ENCODE results near the gene PCDH19. TPM values are rescaled to one million over a fixed set of nuclear protein-coding genes. Genes with fewer than 3 reads are reported as not detected.
A peak's percentile ranks its signal among the peaks of the same experiment; 100 is the strongest.

PCDH19 gene
- 2.3 and 2.5 TPM in 2 replicates for polyA plus RNA-seq (2013)

GRCh38 chrX:100409610-100410590, at the start of gene PCDH19:
Gene PCDH19, minus strand, starts transcription at chrX:100410273. Its CDS starts 1,676 bp downstream, at chrX:100408597.
- Histone ChIP-seq H2AK5ac (ENCODE audit: low read length) (no peak within 1 kb of the TSS), H3K18ac (ENCODE audit: low read length) (no peak within 1 kb of the TSS), H3K9ac (ENCODE audit: low read length) (no peak within 1 kb of the TSS), H2BK12ac (ENCODE audit: low read length) (no peak within 1 kb of the TSS), H2BK120ac (ENCODE audit: insufficient read depth, low read length, poor library complexity) (no peak within 1 kb of the TSS), H4K91ac (ENCODE audit: low read depth, low read length) (no peak within 1 kb of the TSS), H3K4ac (ENCODE audit: low read depth, low read length) (no peak within 1 kb of the TSS), H3K9me3 (ENCODE audit: insufficient read depth, low read depth, low read length) (peaks cover 13% of the 10 kb centered on the region), H3K14ac (ENCODE audit: low read length) (no peak within 1 kb of the TSS), H3K79me2 (ENCODE audit: control insufficient read depth, insufficient read depth, low read length, poor library complexity) (no peaks in the 10 kb centered on the region), H3K4me2 (ENCODE audit: low read length) (peak within 1 kb of the TSS; percentile 83), H2AFZ (ENCODE audit: insufficient read depth, low read length, poor library complexity) (peak within 1 kb of the TSS; percentile 41), H3K27ac (ENCODE audit: low read depth, low read length) (no peak within 1 kb of the TSS), H3K79me1 (ENCODE audit: low read length) (no peaks in the 10 kb centered on the region), H3K4me3 (ENCODE audit: low read depth, low read length) (peak within 1 kb of the TSS; percentile 68), H3K4me1 (ENCODE audit: control insufficient read depth in 1 of 2, insufficient read depth in 2 of 2, low read length in 2 of 2) (peaks cover 8 to 15% of the 10 kb centered on the region in 2 experiments), H3K36me3 (ENCODE audit: control insufficient read depth in 1 of 2, insufficient read depth in 2 of 2, low read length in 2 of 2) (no peaks in the 10 kb centered on the region), H2BK5ac (ENCODE audit: low read depth, low read length, poor library complexity) (no peak within 1 kb of the TSS), H4K8ac (ENCODE audit: low read depth, low read length) (no peak within 1 kb of the TSS), H3K27me3 (ENCODE audit: insufficient read depth, low read length) (peaks cover 47% of the 10 kb centered on the region), H4K12ac (ENCODE audit: low read depth, low read length) (no peak within 1 kb of the TSS), H3K23ac (ENCODE audit: low read length) (no peak within 1 kb of the TSS)
- WGBS (ENCODE audit: extremely low coverage, insufficient coverage, insufficient read length), result no CpG with 5 or more reads among the region's 91 CpGs
- DNase-seq, result peak in 1 of 2 donors; percentile 33

GRCh38 chrX:100449696-100450608, 39.9 kb upstream of the PCDH19 start:
- peak overlapping the region; percentile 47 for H3K18ac ChIP-seq (ENCODE audit: low read length)
- no peak overlapping the region for H2AFZ ChIP-seq (ENCODE audit: insufficient read depth, low read length, poor library complexity)
- no peaks in the 10 kb centered on the region for H3K79me1 ChIP-seq (ENCODE audit: low read length)
- DNase-seq, result no peak
- no peak overlapping the region for H3K4me2 ChIP-seq (ENCODE audit: low read length)
- no peak overlapping the region for H3K23ac ChIP-seq (ENCODE audit: low read length)
- no peak overlapping the region for H3K14ac ChIP-seq (ENCODE audit: low read length)
- no peak overlapping the region for H3K4ac ChIP-seq (ENCODE audit: low read depth, low read length)
- no peak overlapping the region for H4K91ac ChIP-seq (ENCODE audit: low read depth, low read length)
- H3K27me3 ChIP-seq (ENCODE audit: insufficient read depth, low read length), result no peaks in the 10 kb centered on the region
- H3K9ac ChIP-seq (ENCODE audit: low read length), result no peak overlapping the region
- H2BK12ac ChIP-seq (ENCODE audit: low read length), result no peak overlapping the region
- H3K27ac ChIP-seq (ENCODE audit: low read depth, low read length), result no peak overlapping the region
- no peaks in the 10 kb centered on the region for H3K9me3 ChIP-seq (ENCODE audit: insufficient read depth, low read depth, low read length)
- no peak overlapping the region for H3K4me3 ChIP-seq (ENCODE audit: low read depth, low read length)
- no peaks in the 10 kb centered on the region for H3K79me2 ChIP-seq (ENCODE audit: control insufficient read depth, insufficient read depth, low read length, poor library complexity)
- H3K4me1 ChIP-seq (ENCODE audit: control insufficient read depth in 1 of 2, insufficient read depth in 2 of 2, low read length in 2 of 2), result peaks cover 3 to 4% of the 10 kb centered on the region in 2 experiments
- no peak overlapping the region for H2BK120ac ChIP-seq (ENCODE audit: insufficient read depth, low read length, poor library complexity)
- no CpG with 5 or more reads among the region's 15 CpGs for WGBS (ENCODE audit: extremely low coverage, insufficient coverage, insufficient read length)
- peak overlapping the region; percentile 62 for H4K8ac ChIP-seq (ENCODE audit: low read depth, low read length)
- H4K12ac ChIP-seq (ENCODE audit: low read depth, low read length), result no peak overlapping the region
- no peaks in the 10 kb centered on the region for H3K36me3 ChIP-seq (ENCODE audit: control insufficient read depth in 1 of 2, insufficient read depth in 2 of 2, low read length in 2 of 2)
- H2AK5ac ChIP-seq (ENCODE audit: low read length), result no peak overlapping the region
- H2BK5ac ChIP-seq (ENCODE audit: low read depth, low read length, poor library complexity), result no peak overlapping the region

GRCh38 chrX:100447655-100448397, 37.8 kb upstream of the PCDH19 start:
- peak; percentile 14 to 61 for DNase-seq
- Histone ChIP-seq H3K27ac (ENCODE audit: low read depth, low read length) (no peak overlapping the region), H3K4me1 (ENCODE audit: control insufficient read depth in 1 of 2, insufficient read depth in 2 of 2, low read length in 2 of 2) (peaks cover 3 to 4% of the 10 kb centered on the region in 2 experiments), H2BK120ac (ENCODE audit: insufficient read depth, low read length, poor library complexity) (no peak overlapping the region), H2BK12ac (ENCODE audit: low read length) (no peak overlapping the region), H3K4me3 (ENCODE audit: low read depth, low read length) (no peak overlapping the region), H2BK5ac (ENCODE audit: low read depth, low read length, poor library complexity) (no peak overlapping the region), H4K12ac (ENCODE audit: low read depth, low read length) (no peak overlapping the region), H3K23ac (ENCODE audit: low read length) (no peak overlapping the region), H4K8ac (ENCODE audit: low read depth, low read length) (no peak overlapping the region), H3K36me3 (ENCODE audit: control insufficient read depth in 1 of 2, insufficient read depth in 2 of 2, low read length in 2 of 2) (no peaks in the 10 kb centered on the region), H3K9me3 (ENCODE audit: insufficient read depth, low read depth, low read length) (no peaks in the 10 kb centered on the region), H2AFZ (ENCODE audit: insufficient read depth, low read length, poor library complexity) (no peak overlapping the region), H2AK5ac (ENCODE audit: low read length) (no peak overlapping the region), H4K91ac (ENCODE audit: low read depth, low read length) (no peak overlapping the region), H3K4ac (ENCODE audit: low read depth, low read length) (no peak overlapping the region), H3K4me2 (ENCODE audit: low read length) (peak overlapping the region; percentile 61), H3K14ac (ENCODE audit: low read length) (no peak overlapping the region), H3K18ac (ENCODE audit: low read length) (no peak overlapping the region), H3K79me2 (ENCODE audit: control insufficient read depth, insufficient read depth, low read length, poor library complexity) (no peaks in the 10 kb centered on the region), H3K27me3 (ENCODE audit: insufficient read depth, low read length) (no peaks in the 10 kb centered on the region), H3K9ac (ENCODE audit: low read length) (no peak overlapping the region), H3K79me1 (ENCODE audit: low read length) (no peaks in the 10 kb centered on the region)
- WGBS (ENCODE audit: extremely low coverage, insufficient coverage, insufficient read length), result no CpG with 5 or more reads among the region's 6 CpGs

- Histone ChIP-seq H3K4me3 (ENCODE audit: low read depth, low read length) (no peak overlapping the region), H3K9ac (ENCODE audit: low read length) (no peak overlapping the region), H3K4me2 (ENCODE audit: low read length) (no peak overlapping the region), H3K27ac (ENCODE audit: low read depth, low read length) (no peak overlapping the region), H4K8ac (ENCODE audit: low read depth, low read length) (no peak overlapping the region), H3K4me1 (ENCODE audit: control insufficient read depth in 1 of 2, insufficient read depth in 2 of 2, low read length in 2 of 2) (peaks cover 3 to 4% of the 10 kb centered on the region in 2 experiments), H4K12ac (ENCODE audit: low read depth, low read length) (no peak overlapping the region), H3K9me3 (ENCODE audit: insufficient read depth, low read depth, low read length) (no peaks in the 10 kb centered on the region), H4K91ac (ENCODE audit: low read depth, low read length) (no peak overlapping the region), H3K79me2 (ENCODE audit: control insufficient read depth, insufficient read depth, low read length, poor library complexity) (no peaks in the 10 kb centered on the region), H2AFZ (ENCODE audit: insufficient read depth, low read length, poor library complexity) (no peak overlapping the region), H3K79me1 (ENCODE audit: low read length) (no peaks in the 10 kb centered on the region), H3K36me3 (ENCODE audit: control insufficient read depth in 1 of 2, insufficient read depth in 2 of 2, low read length in 2 of 2) (no peaks in the 10 kb centered on the region), H3K18ac (ENCODE audit: low read length) (no peak overlapping the region), H3K27me3 (ENCODE audit: insufficient read depth, low read length) (no peaks in the 10 kb centered on the region), H3K14ac (ENCODE audit: low read length) (no peak overlapping the region), H3K23ac (ENCODE audit: low read length) (no peak overlapping the region), H2BK120ac (ENCODE audit: insufficient read depth, low read length, poor library complexity) (no peak overlapping the region), H2BK12ac (ENCODE audit: low read length) (no peak overlapping the region), H2AK5ac (ENCODE audit: low read length) (no peak overlapping the region), H3K4ac (ENCODE audit: low read depth, low read length) (no peak overlapping the region), H2BK5ac (ENCODE audit: low read depth, low read length, poor library complexity) (no peak overlapping the region)
- DNase-seq, result no peak
These were observed 35.5 kb upstream of the PCDH19 start for GRCh38 chrX:100445593-100445992.
